Cerebellar cortex (tissue), 1 donor: Measurements from ENCODE around the gene DNAAF9.

Experiments
- DNase-seq: peaks from one replicate; pipeline ENCODE4 v3.0.0-alpha.2; 2015; ENCODE audit warnings: low spot score

The DNAAF9 gene

GRCh38 chr20:3410464-3410863 lies 3.0 kb upstream of the DNAAF9 start:
- DNase-seq, result no peak

DNA sequence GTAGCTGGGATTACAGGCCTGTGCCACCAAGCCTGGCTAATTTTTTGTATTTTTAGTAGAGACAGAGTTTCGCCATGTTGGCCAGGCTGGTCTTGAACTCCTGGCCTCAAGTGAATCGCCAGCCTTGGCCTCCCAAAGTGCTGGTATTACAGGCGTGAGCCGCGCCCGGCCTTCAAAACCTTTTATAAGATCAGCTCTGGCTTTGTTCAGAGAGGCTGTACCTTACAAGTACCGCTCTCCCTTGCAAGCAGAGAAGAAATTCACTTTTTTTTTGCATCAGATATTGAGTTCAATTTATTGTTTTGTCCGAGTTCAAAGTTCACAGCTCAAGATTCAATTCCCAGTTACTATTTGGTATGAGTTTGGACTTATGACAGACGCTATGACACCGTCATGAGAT lies 1.9 kb upstream of the DNAAF9 start:
- DNase-seq, result no peak

- peak; percentile 75 for DNase-seq
These were observed 535 bp upstream of the DNAAF9 start for GRCh38 chr20:3407771-3408637.

- DNase-seq, result peak; percentile 62
These were observed 909 bp downstream of the DNAAF9 start for GRCh38 chr20:3406481-3407039.

DNA sequence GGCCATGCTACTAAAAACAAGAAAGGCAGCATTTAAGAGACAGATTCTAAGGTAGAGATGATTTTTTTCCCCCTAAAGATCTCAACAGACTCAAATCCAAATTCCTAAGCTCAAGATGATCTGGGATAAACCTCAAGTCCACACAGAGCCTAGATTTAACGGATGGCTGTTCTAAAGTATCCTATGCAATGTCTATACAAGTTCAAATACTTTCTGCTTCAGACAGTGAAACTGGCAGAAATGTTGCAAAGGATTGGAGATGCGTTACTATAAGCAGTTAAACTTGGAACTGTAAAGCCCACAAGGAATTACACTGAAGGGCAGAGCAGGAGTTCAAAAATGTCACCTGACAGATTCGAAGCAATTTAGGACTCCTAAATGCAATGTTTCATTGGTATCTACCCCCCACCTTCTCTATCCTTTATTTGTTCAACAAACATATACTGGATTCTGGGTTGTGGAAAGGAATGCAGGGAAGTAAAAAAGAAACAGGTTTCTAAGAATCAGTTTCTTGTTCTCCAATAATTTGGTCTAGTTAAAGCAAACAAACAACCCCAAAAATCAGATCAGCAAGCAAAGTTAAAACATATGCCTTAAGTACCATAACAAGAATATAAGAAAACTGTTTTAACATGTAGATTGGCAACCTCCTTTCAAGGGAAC lies 1.6 kb downstream of the DNAAF9 start:
- peak; percentile 49 for DNase-seq

DNA sequence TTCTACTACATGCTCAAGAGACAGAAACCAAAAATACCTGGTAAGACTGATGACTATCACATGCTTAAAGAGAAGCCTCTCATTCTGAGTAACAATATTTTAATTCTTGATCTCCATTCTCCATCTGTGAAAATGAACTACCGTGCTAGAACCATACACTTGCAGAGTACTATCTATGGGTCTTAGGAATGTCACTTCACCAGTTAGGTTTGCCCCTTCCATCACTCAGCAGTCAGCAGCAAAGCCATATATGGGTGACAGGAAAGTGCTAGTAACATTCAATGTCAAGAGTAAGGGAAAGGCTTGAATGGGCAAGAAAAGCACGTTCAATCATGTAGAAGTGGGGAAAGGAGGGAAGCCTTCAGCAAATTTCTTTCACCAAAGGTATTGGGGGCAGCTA lies 2.3 kb downstream of the DNAAF9 start:
- no peak for DNase-seq

- DNase-seq, result no peak
These were observed 3.1 kb downstream of the DNAAF9 start for GRCh38 chr20:3404402-3404801.

DNA sequence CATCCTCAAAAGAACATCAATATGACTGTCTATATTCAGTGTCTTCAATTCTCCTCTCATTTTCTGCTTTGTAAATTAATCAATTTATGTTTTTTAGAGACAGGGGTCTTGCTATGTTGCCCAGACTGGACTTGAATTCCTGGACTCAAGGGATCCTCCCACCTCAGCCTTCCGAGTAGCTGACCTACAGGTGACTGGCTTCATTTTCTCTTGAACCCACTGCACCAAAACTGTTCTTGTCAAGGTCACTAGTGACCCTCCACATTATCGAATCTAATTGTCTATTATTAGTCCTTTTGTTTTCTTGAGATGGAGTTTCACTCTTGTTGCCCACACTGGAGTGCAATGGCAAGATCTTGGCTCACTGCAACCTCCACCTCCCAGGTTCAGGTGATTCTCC lies 3.7 kb downstream of the DNAAF9 start:
- no peak for DNase-seq

DNA sequence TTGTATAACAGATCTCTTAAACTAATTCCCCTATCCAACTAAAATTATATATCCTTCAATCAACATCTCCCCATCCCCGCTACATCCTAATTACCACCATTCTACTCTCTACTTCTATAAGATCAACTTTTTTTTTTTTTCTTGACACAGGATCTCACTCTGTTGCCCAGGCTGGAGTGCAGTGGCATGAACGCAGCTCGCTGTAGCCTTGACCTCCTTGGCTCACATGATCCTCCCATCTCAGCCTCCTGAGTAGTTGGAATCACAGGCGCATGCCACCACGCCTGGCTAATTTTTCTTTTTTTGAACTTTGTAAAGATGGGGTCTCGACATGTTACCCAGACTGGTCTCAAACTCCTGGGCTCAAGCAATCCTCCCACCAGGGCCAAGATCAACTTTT lies 5.0 kb downstream of the DNAAF9 start:
- DNase-seq, result no peak

DNA sequence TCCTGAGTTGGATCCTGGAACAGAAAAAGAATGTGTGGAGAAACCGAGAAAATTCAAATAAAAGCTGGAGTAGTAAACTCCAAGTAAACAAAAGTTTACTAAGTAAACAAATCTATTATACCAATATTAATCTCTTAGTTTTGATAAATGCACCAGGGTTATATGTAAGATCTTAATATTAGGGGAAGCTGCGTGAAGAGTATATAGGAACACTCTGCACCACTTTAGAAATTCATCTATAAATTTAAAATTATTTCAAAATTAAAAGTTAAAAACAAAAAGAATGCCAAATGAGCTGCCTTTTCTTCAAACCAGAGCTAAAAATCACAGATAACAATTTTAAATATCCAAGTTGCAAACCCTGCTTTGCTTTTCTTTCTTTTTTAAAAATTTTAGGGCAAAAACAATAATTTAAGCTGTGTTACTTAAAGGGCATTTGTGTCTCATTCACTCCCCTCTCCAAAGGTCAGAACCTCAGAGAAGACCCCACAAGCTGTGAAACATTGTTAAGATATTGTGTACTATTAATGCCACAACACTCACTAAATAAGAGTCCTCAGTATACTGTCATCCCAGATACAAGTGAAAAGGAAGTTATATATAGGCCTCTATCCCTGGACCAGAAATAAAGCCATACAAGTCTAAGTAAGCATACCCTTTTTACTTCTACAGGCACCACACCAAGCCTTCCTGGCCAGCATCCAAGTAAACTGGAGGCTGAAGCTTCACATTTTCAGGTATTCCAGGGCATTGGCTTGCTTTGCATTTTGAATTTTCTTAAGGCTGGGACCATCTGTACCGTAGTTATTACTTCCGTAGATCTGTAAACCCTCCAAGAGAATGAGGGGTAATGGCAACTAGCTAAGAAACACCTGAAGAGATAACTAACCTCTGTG lies 7.0 kb downstream of the DNAAF9 start:
- DNase-seq, result peak; percentile 62

DNA sequence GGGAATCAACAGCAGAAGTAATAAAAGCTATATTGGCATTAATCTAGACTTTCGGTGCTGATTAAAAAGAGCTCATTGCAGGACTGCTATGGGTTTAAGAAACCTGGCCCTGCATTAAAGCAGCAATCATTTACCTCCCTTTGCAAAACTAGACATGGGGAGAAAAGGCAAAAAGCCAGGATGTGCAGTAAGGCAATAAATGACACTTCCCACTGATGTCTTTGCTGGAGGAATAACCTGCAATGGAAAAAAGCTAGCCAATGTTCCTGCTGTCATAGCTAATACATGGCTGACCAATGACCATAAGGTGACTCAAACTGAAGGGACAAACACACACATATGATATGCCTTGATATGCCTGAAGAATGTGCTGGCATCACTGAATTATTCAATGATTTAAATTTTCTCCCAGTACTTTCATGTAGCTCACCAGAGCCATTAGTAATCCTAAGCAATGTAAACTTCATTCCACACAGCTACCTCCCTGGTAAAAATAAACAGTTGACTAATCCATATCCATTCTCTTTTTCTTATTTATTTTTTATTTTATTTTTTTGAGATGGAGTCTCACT lies 8.7 kb downstream of the DNAAF9 start:
- peak; percentile 49 for DNase-seq

- DNase-seq, result no peak
These were observed 11.0 kb downstream of the DNAAF9 start for GRCh38 chr20:3396492-3396891.

DNA sequence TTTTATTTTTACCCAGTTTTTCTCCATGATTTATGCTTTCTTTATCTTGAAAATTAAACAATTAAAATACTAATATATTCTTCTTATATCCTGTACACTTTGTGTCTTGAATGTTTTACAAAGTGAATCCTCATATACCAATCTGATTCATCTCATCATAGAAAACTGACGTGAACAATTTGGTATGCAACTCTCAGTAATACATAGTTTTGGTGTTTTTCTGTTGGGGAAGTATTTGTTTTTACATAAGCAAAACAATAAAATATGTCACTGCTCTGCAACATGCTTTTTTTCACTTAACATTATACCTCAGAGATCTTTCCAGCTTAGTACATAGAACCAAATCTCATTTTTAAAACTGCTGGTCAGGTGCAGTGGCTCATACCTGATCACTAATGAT lies 14.7 kb downstream of the DNAAF9 start:
- no peak for DNase-seq

- DNase-seq, result no peak
These were observed 16.6 kb downstream of the DNAAF9 start for GRCh38 chr20:3390759-3391425.

- DNase-seq, result no peak
These were observed 23.5 kb downstream of the DNAAF9 start for GRCh38 chr20:3383878-3384495.

DNA sequence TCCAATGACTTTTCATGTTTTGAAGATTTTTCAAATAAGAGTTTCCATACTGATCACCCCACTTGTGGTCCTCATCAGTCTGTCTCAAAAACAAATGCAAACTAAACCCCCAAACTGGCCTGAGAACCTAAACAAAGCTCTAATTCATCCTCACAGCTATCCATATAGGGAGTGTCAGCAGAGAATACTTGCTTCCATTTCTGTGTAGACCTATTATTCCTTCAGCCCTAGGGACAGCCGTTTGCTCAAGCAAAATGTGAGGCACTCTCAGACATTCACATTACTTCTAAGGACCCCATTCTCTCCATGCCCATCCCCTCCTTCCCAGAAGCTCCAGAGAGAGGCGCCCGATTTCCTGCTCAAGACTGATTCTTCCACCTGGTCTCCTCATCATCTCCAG lies 24.6 kb downstream of the DNAAF9 start:
- no peak for DNase-seq

DNA sequence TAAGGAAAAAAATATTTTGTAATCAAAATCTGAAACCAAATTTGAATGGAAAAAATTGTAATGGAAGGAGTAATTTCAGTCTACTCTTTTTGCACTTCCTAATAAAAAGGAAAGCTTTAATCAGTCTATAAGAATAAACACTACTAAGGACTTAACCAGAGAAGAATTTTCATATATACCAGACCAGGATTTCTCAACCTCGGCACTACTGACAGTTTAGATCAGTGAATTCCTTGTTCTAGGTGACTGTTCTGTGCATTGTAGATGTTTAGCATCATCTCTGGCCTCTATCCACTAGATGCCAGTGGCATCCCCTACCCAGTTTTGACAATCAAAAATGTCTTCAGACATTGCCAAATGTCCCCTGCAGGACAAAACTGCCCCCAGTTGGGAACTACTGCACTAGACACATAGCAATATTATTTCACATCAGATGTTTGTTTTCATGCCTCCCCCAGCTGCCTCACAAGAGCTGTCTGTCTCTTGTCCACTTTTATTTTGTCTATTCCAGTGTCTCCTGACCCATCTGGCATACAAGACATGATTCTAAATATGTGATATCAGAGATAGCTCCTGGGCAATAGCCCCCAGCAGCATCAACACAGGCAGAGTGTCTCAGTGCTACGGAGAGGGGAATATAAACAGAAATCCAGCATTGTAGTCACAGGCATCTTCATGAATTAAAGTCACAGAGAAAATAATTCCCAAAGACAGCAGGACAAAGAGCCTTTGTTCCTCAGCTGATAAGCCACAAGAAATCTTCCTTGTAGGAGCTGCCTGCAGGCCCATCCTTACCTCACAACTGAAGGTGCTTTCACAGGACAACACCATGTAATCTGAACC lies 27.0 kb downstream of the DNAAF9 start:
- DNase-seq, result no peak

DNA sequence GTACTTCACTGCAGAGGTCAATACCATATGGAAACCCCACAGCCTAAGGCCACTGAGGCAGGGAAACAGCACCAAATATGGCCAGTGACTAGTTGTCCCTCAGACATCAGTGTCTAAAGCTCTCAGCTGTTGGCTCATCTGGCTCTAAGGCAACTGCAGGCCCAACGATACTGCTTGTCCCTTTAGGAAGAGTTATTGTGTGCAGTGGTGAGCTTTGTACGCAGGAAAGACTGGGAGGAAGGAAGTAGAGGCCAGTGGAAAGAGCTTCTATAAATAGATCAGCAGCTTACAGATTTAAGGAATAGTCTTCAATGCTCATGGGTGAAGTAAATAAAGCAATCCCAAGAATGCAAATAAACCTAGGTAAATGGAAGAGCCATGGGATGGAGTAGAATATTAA lies 29.3 kb downstream of the DNAAF9 start:
- no peak for DNase-seq

DNA sequence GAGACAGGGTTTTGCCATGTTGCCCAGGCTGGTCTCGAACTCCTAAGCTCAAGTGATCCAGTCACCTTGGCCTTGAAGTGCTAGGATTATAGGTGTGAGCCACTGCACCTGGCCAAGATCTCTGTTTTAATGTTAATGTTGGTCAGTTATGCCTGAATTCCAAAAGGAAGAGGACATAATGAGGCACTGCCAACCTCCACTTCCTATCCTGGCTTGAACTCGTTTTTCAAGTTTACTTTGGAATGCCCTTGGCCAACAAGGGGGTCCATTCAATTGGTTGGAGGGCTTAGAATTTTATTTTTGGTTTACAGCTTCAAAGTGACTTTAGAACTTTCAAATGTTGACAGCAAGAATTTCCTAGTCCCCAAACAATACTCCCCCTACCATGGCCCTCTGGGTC lies 29.8 kb downstream of the DNAAF9 start:
- no peak for DNase-seq

GRCh38 chr20:3374296-3374695 lies 33.2 kb downstream of the DNAAF9 start:
- no peak for DNase-seq
